Heart right ventricle (tissue), 16 donors: ENCODE data around the gene CD4. TPM values are rescaled to one million over a fixed set of nuclear protein-coding genes. Genes with fewer than 3 reads are reported as not detected.

Experiments
- ATAC-seq, 8 donors: fragments of 200-7000 bp; cut with Tn5 transposase; one replicate each; pipeline ENCODE4 v1.9.1; 2020; ENCODE audit warnings: mild to moderate bottlenecking in 8 of 8, moderate library complexity in 8 of 8, moderate number of reproducible peaks in 1 of 8
- DNase-seq, 2 donors: peaks; one replicate each; pipeline ENCODE4 v3.0.0-alpha.2; 2020
- H3K27ac ChIP-seq, 10 donors: fragments of 200-600 bp; sonication (generic) in 2 of 10; one replicate each; pipeline versions ENCODE4 v1.5.0 to v1.8.0; 2020 to 2022; ENCODE audit warnings: mild to moderate bottlenecking in 3 of 10
- H3K27me3 ChIP-seq, 7 donors: fragments of 200-600 bp; one replicate each; pipeline ENCODE4 v1.8.0; 2021 to 2022; ENCODE audit warnings: mild to moderate bottlenecking in 2 of 7
- H3K36me3 ChIP-seq, 9 donors: fragments of 200-600 bp; sonication (generic) in 1 of 9; one replicate each; pipeline versions ENCODE4 v1.5.0 to v1.8.0; 2020 to 2022; ENCODE audit warnings: mild to moderate bottlenecking in 2 of 9
- H3K4me1 ChIP-seq, 9 donors: fragments of 200-600 bp; sonication (generic) in 1 of 9; one replicate each; pipeline versions ENCODE4 v1.5.0 to v1.8.0; 2020 to 2022; ENCODE audit warnings: mild to moderate bottlenecking in 4 of 9
- H3K4me3 ChIP-seq, 10 donors: fragments of 200-600 bp; sonication (generic) in 2 of 10; one replicate each; pipeline versions ENCODE4 v1.5.0 to v1.8.0; 2020 to 2022; ENCODE audit warnings: mild to moderate bottlenecking in 7 of 10, moderate library complexity in 2 of 10
- H3K9me3 ChIP-seq, 11 donors: fragments of 200-600 bp in 10 of 11; sonication (generic) in 2 of 11; one replicate each; pipeline versions ENCODE4 v1.5.0 to v1.8.0; 2013 to 2022; ENCODE audit warnings: mild to moderate bottlenecking in 2 of 11, control low read depth in 1 of 11, moderate library complexity in 1 of 11
- CTCF ChIP-seq, 9 donors: fragments of 200-600 bp; sonication (generic) in 2 of 9; IDR thresholded peaks; one replicate each; pipeline versions ENCODE4 v1.5.0 to v1.8.0; 2021 to 2022; ENCODE audit warnings: antibody characterized with exemption in 9 of 9, mild to moderate bottlenecking in 5 of 9, moderate library complexity in 1 of 9
- WGBS, 2 donors: extraction: QIAGEN DNeasy Blood & Tissue Kit; methylation state at CpG; one replicate each; pipeline ENCODE4 v1.1.7; 2013; ENCODE audit warnings: inconsistent platforms in 1 of 2; 5-methylcytosine and 5-hydroxymethylcytosine counted together
- intact Hi-C, 10 donors: fragments of 100-400 bp; cut with DNase I; formaldehyde crosslinking; loops; one replicate each; pipeline versions ENCODE4 v1.11.1 to v1.14.2; 2022
- polyA plus RNA-seq, 2 donors: library from polyadenylated mRNA; stranded (reverse); fragments of 200-250 nt; gene quantifications; one replicate each; pipeline ENCODE4 v1.2.3, GENCODE V29; 2013
- total RNA-seq, 10 donors: library from RNA; stranded (reverse); fragmentation: NEBNext Ultra II Directional in 3 of 10; extraction: Animal tissue kit (Norgen Biotek cat#: 25700) in 3 of 10; gene quantifications; one replicate each; pipeline versions ENCODE4 v1.2.1 to v1.2.4, GENCODE V29; 2021 to 2023
- donor health status: Arrhythmogenic right ventricular cardiomyopathy.
- donor health status: ischemic (EF 13 %, LVEDD 7.1; RV severe dilation, severe dysfunction).
- donor health status: healthy with polysubstance abuse.
- donor health status: DM: no; HTN: yes; CAD: no.
- donor health status: DM: no; HTN: no; CAD: no.
- donor health status: ischemic (EF 25% LVEDD 6.9; RV normal size, moderate dysfunction).
- donor health status: ischemic (EF 25% LVEDD 5.7; RV mildly dilated, moderate dysfunction).
- donor health status: healthy.
- donor health status: DM: yes; HTN: yes; CAD: no.
- donor health status: Ischemic cardiomyopathy.
- donor health status: ischemic (EF 35%, LVEDD 5.7; RV mildly dilated, moderate dysfunction).
- donor health status: nonischemic (EF 11% LVEDD 7.7; RV severe dilation, severe dysfunction).
- donor health status: DM: yes; HTN: yes; CAD: no.
- donor health status: PGD.
- donor health status: ischemic (EF 29% LVEDD 5.4; RV normal size, mild dysfunction).
- donor health status: nonischemic (EF 23%, LVEDD 6.1; RV moderate dilation, normal function).

The CD4 gene
- total and polyA plus RNA-seq, 12 donors: 2.6 to 44.3 (median 4.2) TPM

- no peaks in the 10 kb centered on the region for H3K9me3 ChIP-seq
- TF ChIP-seq CTCF (IDR thresholded peaks at IDR 0.05): no peak
- H3K36me3 ChIP-seq: peaks cover 0 to 26% (median 0%) of the 10 kb centered on the region in 9 donors
- ATAC-seq (no peak), DNase-seq (no peak)
- 67 to 86% methylated on average over 10 of the region's 10 CpGs for WGBS, 2 donors
- no peak overlapping the region for H3K27ac ChIP-seq
- intact Hi-C loops: no loop called here
- peaks cover 0 to 14% (median 4%) of the 10 kb centered on the region in 7 donors for H3K27me3 ChIP-seq
- H3K4me1 ChIP-seq: peaks cover 3 to 37% (median 16%) of the 10 kb centered on the region in 9 donors
- H3K4me3 ChIP-seq: no peak overlapping the region
Measured at GRCh38 chr12:6818222-6818621, 28.9 kb downstream of the CD4 start.

- no peak overlapping the region for H3K27ac ChIP-seq
- no peak for ATAC-seq
- H3K9me3 ChIP-seq: no peaks in the 10 kb centered on the region
- peaks cover 3 to 40% (median 16%) of the 10 kb centered on the region in 9 donors for H3K4me1 ChIP-seq
- intact Hi-C loops: no loop called here
- no peak for DNase-seq
- H3K4me3 ChIP-seq: no peak overlapping the region
- peaks cover 0 to 19% (median 4%) of the 10 kb centered on the region in 7 donors for H3K27me3 ChIP-seq
- 84% methylated on average over 5 of the region's 5 CpGs for WGBS, 2 donors
- no peak for TF ChIP-seq CTCF (IDR thresholded peaks at IDR 0.05)
- H3K36me3 ChIP-seq: peaks cover 0 to 26% (median 0%) of the 10 kb centered on the region in 9 donors
Measured at GRCh38 chr12:6818645-6819044, 29.3 kb downstream of the CD4 start.

- Histone ChIP-seq H3K36me3 (peaks cover 0 to 23% (median 0%) of the 10 kb centered on the region in 9 donors), H3K27me3 (peaks cover 0 to 20% (median 4%) of the 10 kb centered on the region in 7 donors), H3K4me3 (no peak overlapping the region), H3K27ac (peak overlapping the region in 2 of 10 donors; percentile 14 to 15), H3K9me3 (no peaks in the 10 kb centered on the region), H3K4me1 (peaks cover 3 to 40% (median 16%) of the 10 kb centered on the region in 9 donors)
- no peak for ATAC-seq
- intact Hi-C loops: loop anchor here in 6 of 10 donors (5.0 to 10.0 kb wide), 6 partner anchors 32 to 205 kb away; partner anchors contain the start of genes CD4 (in 2 of the 6) and MLF2 (in 2 of the 6)
- WGBS, 2 donors: 78 to 86% methylated on average over 13 of the region's 13 CpGs
- no peak for DNase-seq
- TF ChIP-seq CTCF (IDR thresholded peaks at IDR 0.05): no peak
Measured at GRCh38 chr12:6819106-6820030, 30.0 kb downstream of the CD4 start.

- 87% methylated on average over 5 of the region's 5 CpGs for WGBS, 2 donors
- no peak for TF ChIP-seq CTCF (IDR thresholded peaks at IDR 0.05)
- Histone ChIP-seq H3K27me3 (peaks cover 0 to 20% (median 0%) of the 10 kb centered on the region in 7 donors), H3K36me3 (peaks cover 0 to 23% (median 0%) of the 10 kb centered on the region in 9 donors), H3K4me3 (no peak overlapping the region), H3K4me1 (peaks cover 3 to 43% (median 18%) of the 10 kb centered on the region in 9 donors), H3K9me3 (no peaks in the 10 kb centered on the region), H3K27ac (peak overlapping the region in 2 of 10 donors; percentile 14 to 15)
- no peak for DNase-seq
- no peak for ATAC-seq
- intact Hi-C loops: loop anchor here in 6 of 10 donors (5.0 to 10.0 kb wide), 6 partner anchors 33 to 205 kb away; partner anchors contain the start of genes CD4 (in 2 of the 6) and MLF2 (in 2 of the 6)
Measured at GRCh38 chr12:6820166-6820565, 30.8 kb downstream of the CD4 start.
